ENCODE results near the gene POU6F1. TPM values are rescaled to one million over a fixed set of nuclear protein-coding genes. Genes with fewer than 3 reads are reported as not detected.

The POU6F1 gene
- total RNA-seq, 4 donors from 2014 or later, result 12.6 to 33.9 (median 17.9) TPM

DNA sequence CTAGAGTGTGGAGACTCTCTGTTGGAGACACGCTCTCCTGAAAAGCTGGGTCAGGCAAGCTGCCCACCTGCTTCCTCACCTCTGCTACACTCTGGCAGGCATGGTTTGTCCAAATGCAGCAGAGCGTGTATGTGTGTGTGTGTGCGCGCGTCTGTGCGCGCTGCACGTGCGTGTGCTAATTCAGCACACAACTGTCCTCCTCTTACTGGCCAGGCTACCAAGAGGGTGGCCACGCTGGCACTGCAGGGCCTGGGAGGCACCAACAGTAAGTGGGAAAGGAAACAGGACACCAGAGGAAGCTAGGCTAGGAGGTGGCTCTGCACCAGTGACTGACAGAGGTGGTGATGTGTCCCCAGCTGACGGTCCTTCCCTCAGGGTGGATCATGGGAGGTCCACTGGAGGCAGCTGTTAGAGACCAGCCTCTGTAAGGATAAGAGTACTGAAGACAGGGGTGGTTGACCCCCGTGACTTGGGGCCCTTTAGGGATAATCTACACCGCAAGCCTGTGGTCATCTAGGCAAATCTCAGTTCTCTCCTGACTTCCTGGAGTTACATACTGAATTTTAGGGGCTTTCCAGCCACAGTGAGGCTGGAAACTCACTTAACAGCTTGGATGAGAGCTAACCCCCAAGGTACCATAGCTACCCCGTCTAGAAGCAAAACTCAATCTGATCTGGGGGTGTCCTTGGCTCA is 29.4 kb downstream of the POU6F1 start:
- Histone ChIP-seq H3K27me3 (no peaks in the 10 kb centered on the region), H3K4me3 (no peak overlapping the region), H3K36me3 (peaks cover 0 to 52% of the 10 kb centered on the region in 2 donors), H3K9me3 (no peaks in the 10 kb centered on the region), H3K27ac (no peak overlapping the region), H3K4me1 (peaks cover 0 to 9% (median 0%) of the 10 kb centered on the region in 3 donors)
- WGBS, 2 donors (ENCODE audit: low coverage in 1 of 2), result 88% methylated on average over 2 of the region's 14 CpGs; no CpG with 5 or more reads in 1 of the 2 donors
- no peak for ATAC-seq
- TF ChIP-seq POLR2AphosphoS5 (IDR thresholded peaks at IDR 0.05) (no peak), EP300 (IDR thresholded peaks at IDR 0.05) (no peak), POLR2A (IDR thresholded peaks at IDR 0.05) (no peak)
- TF ChIP-seq, protein P1, sequence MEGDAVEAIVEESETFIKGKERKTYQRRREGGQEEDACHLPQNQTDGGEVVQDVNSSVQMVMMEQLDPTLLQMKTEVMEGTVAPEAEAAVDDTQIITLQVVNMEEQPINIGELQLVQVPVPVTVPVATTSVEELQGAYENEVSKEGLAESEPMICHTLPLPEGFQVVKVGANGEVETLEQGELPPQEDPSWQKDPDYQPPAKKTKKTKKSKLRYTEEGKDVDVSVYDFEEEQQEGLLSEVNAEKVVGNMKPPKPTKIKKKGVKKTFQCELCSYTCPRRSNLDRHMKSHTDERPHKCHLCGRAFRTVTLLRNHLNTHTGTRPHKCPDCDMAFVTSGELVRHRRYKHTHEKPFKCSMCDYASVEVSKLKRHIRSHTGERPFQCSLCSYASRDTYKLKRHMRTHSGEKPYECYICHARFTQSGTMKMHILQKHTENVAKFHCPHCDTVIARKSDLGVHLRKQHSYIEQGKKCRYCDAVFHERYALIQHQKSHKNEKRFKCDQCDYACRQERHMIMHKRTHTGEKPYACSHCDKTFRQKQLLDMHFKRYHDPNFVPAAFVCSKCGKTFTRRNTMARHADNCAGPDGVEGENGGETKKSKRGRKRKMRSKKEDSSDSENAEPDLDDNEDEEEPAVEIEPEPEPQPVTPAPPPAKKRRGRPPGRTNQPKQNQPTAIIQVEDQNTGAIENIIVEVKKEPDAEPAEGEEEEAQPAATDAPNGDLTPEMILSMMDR (IDR thresholded peaks at IDR 0.05), result no peak

DNA sequence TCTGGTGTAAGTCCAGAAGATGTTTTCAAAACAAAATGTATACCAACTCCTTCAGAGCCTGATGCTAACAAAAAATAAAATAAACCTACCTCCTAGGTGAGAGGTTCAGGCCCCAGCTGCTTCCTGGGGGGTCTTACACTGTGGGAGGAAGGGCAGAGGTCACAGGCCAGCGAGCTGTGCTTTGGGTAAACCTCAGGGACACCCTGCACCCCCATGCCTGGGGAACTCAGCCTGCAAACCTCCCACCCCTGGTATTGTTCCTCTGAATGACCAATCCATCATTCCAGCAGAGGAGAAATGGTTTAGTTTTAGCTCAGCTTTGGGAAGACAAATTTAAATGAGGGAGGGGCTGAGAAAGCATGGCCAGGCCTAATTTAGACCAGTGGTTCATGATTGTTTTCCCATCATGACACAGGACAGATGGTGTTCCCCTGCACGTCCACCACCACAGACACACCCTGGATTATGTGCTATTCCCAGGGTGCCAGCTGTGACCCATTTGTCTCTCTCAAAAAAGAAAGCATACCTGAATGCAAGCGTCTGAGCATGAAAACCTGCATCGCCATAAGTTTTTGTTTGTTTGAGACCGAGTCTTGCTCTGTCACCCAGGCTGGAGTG is 30.4 kb downstream of the POU6F1 start:
- Histone ChIP-seq H3K36me3 (peaks cover 0 to 43% of the 10 kb centered on the region in 2 donors), H3K4me1 (peaks cover 0 to 9% (median 0%) of the 10 kb centered on the region in 3 donors), H3K9me3 (no peaks in the 10 kb centered on the region), H3K27ac (no peak overlapping the region), H3K4me3 (no peak overlapping the region), H3K27me3 (no peaks in the 10 kb centered on the region)
- 42 to 61% methylated on average over 3 of the region's 5 CpGs for WGBS, 2 donors (ENCODE audit: low coverage in 1 of 2)
- TF ChIP-seq EP300 (IDR thresholded peaks at IDR 0.05) (no peak), POLR2AphosphoS5 (IDR thresholded peaks at IDR 0.05) (no peak), POLR2A (IDR thresholded peaks at IDR 0.05) (no peak)
- TF ChIP-seq, protein P1 (IDR thresholded peaks at IDR 0.05), result no peak
- no peak for ATAC-seq

DNA sequence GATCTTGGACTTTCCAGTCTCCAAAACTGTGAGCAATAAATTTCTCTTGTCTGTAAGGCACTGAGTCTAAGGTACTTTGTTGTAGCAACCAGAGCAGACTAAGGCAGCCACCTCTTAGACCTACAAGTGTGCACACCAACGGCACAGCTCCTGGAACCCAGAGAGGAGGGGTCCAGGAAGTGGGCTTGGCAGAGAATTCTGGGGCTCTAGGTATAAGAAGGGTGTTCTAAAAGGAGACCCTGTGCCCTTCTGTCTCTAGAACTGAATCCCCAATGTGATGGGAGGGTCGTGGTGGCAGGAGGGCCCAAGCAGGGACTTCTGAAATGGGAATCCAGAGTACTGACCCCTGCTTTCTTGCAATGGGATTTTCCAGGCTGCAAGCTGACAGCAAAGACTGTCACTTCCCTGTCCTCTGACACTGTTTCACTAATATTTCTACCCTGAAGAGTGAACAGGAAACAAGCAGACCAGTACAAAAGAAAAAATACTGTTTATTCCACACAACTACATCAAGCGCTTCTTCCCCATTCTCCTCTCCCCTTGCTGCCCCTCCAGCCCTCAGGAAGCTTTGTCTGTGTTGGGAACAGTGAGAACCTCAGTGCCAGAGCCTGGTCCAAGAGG is 31.3 kb downstream of the POU6F1 start:
- Histone ChIP-seq H3K36me3 (peaks cover 0 to 34% of the 10 kb centered on the region in 2 donors), H3K4me3 (no peak overlapping the region), H3K27ac (no peak overlapping the region), H3K4me1 (peaks cover 0 to 9% (median 0%) of the 10 kb centered on the region in 3 donors), H3K27me3 (no peaks in the 10 kb centered on the region), H3K9me3 (no peaks in the 10 kb centered on the region)
- TF ChIP-seq, protein P1 (IDR thresholded peaks at IDR 0.05), result no peak
- TF ChIP-seq POLR2AphosphoS5 (IDR thresholded peaks at IDR 0.05), result no peak
- TF ChIP-seq EP300 (IDR thresholded peaks at IDR 0.05), result no peak
- TF ChIP-seq POLR2A (IDR thresholded peaks at IDR 0.05), result no peak
- WGBS, 2 donors (ENCODE audit: low coverage in 1 of 2), result 33 to 58% methylated on average over 2 to 3 of the region's 3 CpGs
- ATAC-seq, result no peak

DNA sequence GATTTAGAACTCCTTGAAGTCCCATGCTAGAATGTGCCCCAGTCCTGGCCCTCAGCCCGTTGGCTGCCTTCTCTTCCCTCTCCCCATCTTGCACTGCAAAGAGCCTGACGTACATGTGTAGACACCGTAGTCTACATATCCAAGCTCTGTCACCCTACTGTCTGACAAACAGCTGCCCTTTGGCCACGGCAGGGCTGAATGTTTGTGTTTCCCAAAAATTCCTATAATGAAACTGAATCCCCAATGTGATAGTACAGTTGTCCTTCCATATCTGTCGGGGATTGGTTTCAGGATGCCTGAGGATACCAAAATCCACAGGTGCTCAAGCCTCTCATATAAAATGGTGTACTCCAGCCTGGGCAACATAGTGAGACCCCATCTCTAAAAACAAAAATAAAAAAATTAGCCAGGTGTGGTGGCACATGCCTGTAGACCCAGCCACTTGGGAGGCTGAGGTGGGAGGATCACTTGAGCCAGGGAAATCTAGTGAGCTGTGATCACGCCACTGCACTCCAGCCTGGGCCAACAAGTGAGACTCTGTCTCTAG is 32.6 kb downstream of the POU6F1 start:
- ATAC-seq, result no peak
- 58 to 98% methylated on average over 3 to 5 of the region's 6 CpGs for WGBS, 2 donors (ENCODE audit: low coverage in 1 of 2)
- peaks cover 0 to 21% of the 10 kb centered on the region in 2 donors for H3K36me3 ChIP-seq
- TF ChIP-seq, protein P1 (IDR thresholded peaks at IDR 0.05), result no peak
- TF ChIP-seq POLR2A (IDR thresholded peaks at IDR 0.05) (no peak), POLR2AphosphoS5 (IDR thresholded peaks at IDR 0.05) (no peak), EP300 (IDR thresholded peaks at IDR 0.05) (no peak)
- no peaks in the 10 kb centered on the region for H3K27me3 ChIP-seq
- no peak overlapping the region for H3K27ac ChIP-seq
- H3K4me1 ChIP-seq, result peaks cover 0 to 9% (median 0%) of the 10 kb centered on the region in 3 donors
- no peaks in the 10 kb centered on the region for H3K9me3 ChIP-seq
- no peak overlapping the region for H3K4me3 ChIP-seq

All from gastroesophageal sphincter (tissue), 4 donors.